Measurements from ENCODE around the gene RBM20.
A peak's percentile ranks its signal among the peaks of the same experiment; 100 is the strongest.
"Not testable (repeated sequence)": the region's sequence is repeated elsewhere in the genome, so short reads cannot be mapped to it uniquely, and the experiment has no call there.

The RBM20 gene

GRCh38 chr10:110648692-110649346 lies 4.7 kb downstream of the RBM20 start:
- Mint-ChIP-seq H3K27me3 (peaks cover 25% of the 10 kb centered on the region), H3K4me1 (peaks cover 11% of the 10 kb centered on the region), H3K4me3 (no peak overlapping the region), H3K9me3 (no peaks in the 10 kb centered on the region), H3K27ac (no peak overlapping the region), H3K36me3 (no peaks in the 10 kb centered on the region)
- DNase-seq (ENCODE audit: low spot score in 2 of 2) (no peak), ATAC-seq (ENCODE audit: low read depth) (no peak)

DNA sequence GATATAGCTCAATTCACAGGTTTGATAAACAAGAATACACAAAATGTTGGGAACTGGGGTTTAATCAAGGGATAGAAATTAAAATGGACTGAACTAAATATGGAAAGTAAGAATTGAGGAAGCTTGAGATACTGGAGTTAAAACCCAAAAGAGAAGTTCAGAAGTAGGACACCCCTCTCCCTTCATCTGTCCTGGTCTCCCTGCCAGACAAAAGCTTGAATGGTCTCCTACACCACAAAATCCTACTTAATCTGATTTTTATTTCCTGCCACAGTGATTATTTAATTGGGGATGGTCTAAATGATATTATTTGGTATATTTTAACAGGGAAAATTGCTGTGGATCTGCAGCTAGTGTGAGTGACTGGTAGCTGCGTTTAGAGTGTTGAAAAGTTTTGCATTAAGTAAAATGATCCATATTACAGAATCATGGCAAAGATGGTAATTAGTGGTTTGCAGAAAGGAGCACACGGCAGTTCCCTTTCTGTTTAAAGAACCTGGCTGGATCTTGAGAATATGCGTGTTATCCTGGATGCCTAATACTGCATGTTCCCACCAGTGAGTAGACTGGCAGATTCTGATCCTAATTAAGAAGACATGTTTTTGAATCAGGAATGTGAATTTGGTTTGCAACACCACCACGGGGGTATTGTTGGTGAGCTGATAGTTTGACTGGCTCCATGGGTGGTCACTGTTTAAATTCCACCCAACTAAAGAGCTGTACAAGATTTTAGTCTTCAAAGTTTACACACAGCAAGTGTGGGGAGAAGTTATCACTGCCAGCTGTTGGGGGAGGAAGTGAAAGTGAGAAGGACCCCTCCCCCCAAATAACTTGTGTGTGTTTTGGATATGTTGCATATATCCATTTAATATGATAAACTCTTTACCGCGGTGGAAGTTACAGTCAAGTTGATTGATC lies 5.5 kb downstream of the RBM20 start:
- Mint-ChIP-seq H3K36me3 (no peaks in the 10 kb centered on the region), H3K4me1 (peaks cover 11% of the 10 kb centered on the region), H3K27ac (no peak overlapping the region), H3K27me3 (peaks cover 25% of the 10 kb centered on the region), H3K4me3 (peak overlapping the region; percentile 2), H3K9me3 (no peaks in the 10 kb centered on the region)
- DNase-seq (ENCODE audit: low spot score in 2 of 2), result no peak
- peak; percentile 66 for ATAC-seq (ENCODE audit: low read depth)

DNA sequence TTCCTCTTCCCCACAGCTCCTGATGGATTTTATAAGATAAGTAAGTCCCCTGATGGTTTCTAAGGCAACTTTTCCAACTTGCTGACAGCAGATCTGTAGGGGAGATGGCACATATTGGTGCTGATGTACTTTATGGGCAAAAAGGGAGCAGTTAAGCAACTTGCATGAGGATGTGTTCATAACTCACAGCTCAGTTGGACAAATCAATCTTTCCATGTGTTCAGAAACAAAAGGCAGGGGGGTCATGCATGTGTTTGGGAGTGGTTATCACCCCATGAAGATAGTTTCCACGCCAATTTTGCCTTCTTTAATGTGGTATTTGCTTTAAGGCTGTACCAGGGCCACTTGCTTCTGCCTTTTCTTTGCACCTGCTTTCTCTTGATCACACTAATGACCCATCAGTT lies 6.1 kb downstream of the RBM20 start:
- Mint-ChIP-seq H3K4me1 (peaks cover 11% of the 10 kb centered on the region), H3K27ac (no peak overlapping the region), H3K36me3 (no peaks in the 10 kb centered on the region), H3K27me3 (peaks cover 20% of the 10 kb centered on the region), H3K4me3 (no peak overlapping the region), H3K9me3 (no peaks in the 10 kb centered on the region)
- ATAC-seq (ENCODE audit: low read depth) (peak; percentile 62), DNase-seq (ENCODE audit: low spot score in 2 of 2) (no peak)

DNA sequence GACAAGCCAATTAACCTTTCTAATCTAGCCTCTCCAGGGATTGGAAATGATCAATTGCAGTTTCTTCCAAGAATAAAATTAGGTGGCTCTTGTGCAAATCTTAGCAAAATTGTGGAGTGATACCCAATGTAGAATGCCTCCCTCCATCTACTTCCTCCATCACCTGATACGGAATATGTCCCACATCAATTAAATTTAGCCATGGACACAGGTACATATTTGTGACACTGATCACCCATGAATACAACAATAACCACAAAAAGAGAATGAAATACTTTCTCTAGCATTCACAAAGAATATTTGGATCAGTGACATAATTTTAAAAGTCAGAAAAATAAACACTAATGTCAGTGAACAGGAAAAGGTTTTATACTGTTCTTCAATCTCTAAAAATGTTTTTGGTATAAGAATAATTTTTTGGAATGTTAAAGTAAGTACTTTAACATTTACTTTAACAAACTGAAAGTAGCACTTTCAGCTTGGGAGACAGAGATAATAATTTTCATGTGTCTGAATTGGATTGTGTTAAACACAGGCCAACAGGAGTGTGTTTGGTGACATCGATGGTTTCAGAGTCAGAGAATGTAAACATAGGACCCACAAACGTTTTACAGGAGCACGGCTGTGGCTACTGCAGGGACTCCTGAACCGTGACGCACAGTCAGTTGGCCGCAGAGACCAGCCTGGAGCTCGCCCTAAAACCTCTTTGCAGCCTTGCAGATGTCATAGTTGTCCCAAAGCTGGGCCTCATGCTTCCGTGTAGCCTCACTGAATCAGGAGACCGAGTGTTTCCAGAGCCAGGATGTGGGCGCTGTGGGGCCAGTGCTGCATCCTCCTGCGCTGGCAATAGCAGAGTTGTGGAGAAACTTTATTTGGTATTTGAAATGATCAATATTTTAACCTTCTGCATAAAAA lies 7.2 kb downstream of the RBM20 start:
- Mint-ChIP-seq H3K9me3 (no peaks in the 10 kb centered on the region), H3K27me3 (peaks cover 20% of the 10 kb centered on the region), H3K4me1 (peaks cover 11% of the 10 kb centered on the region), H3K27ac (no peak overlapping the region), H3K4me3 (no peak overlapping the region), H3K36me3 (no peaks in the 10 kb centered on the region)
- DNase-seq (ENCODE audit: low spot score in 2 of 2) (no peak), ATAC-seq (ENCODE audit: low read depth) (no peak)

GRCh38 chr10:110652475-110653118 lies 8.5 kb downstream of the RBM20 start:
- H3K27me3 Mint-ChIP-seq, result peaks cover 21% of the 10 kb centered on the region
- DNase-seq (ENCODE audit: low spot score in 2 of 2) (no peak), ATAC-seq (ENCODE audit: low read depth) (no peak)
- H3K4me3 Mint-ChIP-seq, result no peak overlapping the region
- no peak overlapping the region for H3K27ac Mint-ChIP-seq
- no peaks in the 10 kb centered on the region for H3K9me3 Mint-ChIP-seq
- H3K36me3 Mint-ChIP-seq, result no peaks in the 10 kb centered on the region
- peaks cover 11% of the 10 kb centered on the region for H3K4me1 Mint-ChIP-seq

- Mint-ChIP-seq H3K36me3 (peaks cover 2% of the 10 kb centered on the region), H3K27me3 (peaks cover 19% of the 10 kb centered on the region), H3K9me3 (peaks cover 3% of the 10 kb centered on the region), H3K4me1 (peaks cover 4% of the 10 kb centered on the region), H3K27ac (no peak overlapping the region), H3K4me3 (no peak overlapping the region)
- DNase-seq (ENCODE audit: low spot score in 2 of 2) (no peak), ATAC-seq (ENCODE audit: low read depth) (no peak)
Observed at GRCh38 chr10:110655320-110655719, 11.2 kb downstream of the RBM20 start.

DNA sequence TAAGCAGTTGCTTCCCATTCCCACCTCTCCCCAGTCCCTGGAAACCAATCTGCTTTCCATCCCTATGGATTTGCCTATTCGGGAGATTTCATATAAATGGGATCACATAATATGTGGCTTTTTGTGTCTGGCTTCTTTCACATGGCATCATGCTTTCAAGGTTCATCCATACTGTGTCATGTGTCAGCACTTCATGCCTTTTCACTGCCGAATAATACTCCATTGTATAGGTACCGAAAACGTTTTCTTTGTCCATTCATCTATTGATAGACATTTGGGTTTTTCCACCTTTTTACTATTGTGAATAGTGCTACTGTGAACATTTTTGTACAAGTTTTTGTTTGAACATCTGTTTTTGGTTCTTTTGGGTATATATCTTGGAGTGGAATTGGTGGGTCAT lies 12.5 kb downstream of the RBM20 start:
- H3K4me3 Mint-ChIP-seq, result no peak overlapping the region

DNA sequence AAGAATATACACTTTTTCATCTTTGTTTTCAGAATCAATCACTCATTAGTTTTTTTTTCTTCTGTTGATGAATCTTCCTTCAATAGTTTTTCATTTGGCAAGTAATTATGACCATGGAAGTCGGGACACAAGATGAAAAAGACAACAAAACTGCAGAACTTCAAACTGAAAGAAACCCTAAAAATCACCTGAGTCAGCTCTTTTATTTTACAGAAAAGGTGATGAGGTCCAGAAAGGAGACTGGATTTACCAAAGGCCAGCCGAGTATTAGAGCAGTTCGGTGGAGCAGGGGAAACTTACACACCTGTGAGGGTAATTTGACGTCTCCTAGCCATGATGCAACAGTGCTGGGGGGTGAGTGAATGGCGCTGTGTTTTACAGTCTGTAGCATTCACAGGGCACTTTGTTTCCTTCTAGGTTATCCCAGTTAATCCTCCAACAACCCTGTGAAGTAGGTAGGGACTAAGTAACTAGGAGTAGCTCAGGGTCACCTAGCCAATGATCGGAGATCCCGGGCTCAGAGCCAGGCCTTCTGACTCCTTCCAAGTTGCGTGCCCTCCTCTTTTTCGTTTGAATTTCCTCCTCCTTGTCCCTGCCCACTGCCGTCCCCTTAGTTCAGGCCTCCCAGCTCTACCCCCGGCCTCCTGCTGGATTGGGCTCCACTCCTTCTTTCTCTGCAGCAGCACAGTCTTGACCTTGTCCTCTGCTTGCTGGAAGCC lies 14.0 kb downstream of the RBM20 start:
- no peak overlapping the region for H3K27ac Mint-ChIP-seq
- no peak overlapping the region for H3K4me3 Mint-ChIP-seq
- DNase-seq (ENCODE audit: low spot score in 2 of 2) (no peak), ATAC-seq (ENCODE audit: low read depth) (no peak)
- peaks cover 27% of the 10 kb centered on the region for H3K27me3 Mint-ChIP-seq
- H3K4me1 Mint-ChIP-seq, result peaks cover 2% of the 10 kb centered on the region
- peaks cover 3% of the 10 kb centered on the region for H3K9me3 Mint-ChIP-seq
- H3K36me3 Mint-ChIP-seq, result peaks cover 2% of the 10 kb centered on the region

More for the DNA sequence above, 12.5 kb downstream of the RBM20 start:
- Mint-ChIP-seq H3K4me1 (no peaks in the 10 kb centered on the region), H3K36me3 (peaks cover 2% of the 10 kb centered on the region), H3K9me3 (peaks cover 3% of the 10 kb centered on the region), H3K27me3 (peaks cover 23% of the 10 kb centered on the region), H3K27ac (no peak overlapping the region)
- DNase-seq (ENCODE audit: low spot score in 2 of 2) (no peak), ATAC-seq (ENCODE audit: low read depth) (no peak)

DNA sequence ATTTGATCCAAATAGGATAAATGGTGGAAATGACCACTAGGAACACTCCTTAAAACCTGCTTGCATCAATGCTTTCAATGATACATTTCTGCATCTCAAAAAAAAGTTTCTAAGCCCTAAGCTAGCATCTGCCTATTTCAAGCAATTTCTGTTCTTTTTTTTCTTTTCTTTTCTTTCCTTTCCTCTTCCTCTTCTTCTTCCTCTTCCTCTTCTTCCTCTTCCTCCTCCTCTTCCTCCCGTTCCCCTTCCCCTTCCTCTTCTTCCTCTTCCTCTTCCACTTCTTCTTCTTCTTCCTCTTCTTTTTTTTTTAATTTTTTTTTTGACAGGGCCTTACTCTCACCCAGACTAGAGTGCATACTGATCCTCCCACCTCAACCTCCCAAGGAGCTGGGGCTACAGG lies 15.4 kb downstream of the RBM20 start:
- Mint-ChIP-seq H3K27ac (peak overlapping the region; percentile 68), H3K27me3 (peaks cover 24% of the 10 kb centered on the region), H3K36me3 (peaks cover 2% of the 10 kb centered on the region), H3K4me1 (peaks cover 2% of the 10 kb centered on the region), H3K9me3 (peaks cover 3% of the 10 kb centered on the region), H3K4me3 (no peak overlapping the region)
- ATAC-seq (ENCODE audit: low read depth), result no peak
- no peak for DNase-seq (ENCODE audit: low spot score in 2 of 2)

DNA sequence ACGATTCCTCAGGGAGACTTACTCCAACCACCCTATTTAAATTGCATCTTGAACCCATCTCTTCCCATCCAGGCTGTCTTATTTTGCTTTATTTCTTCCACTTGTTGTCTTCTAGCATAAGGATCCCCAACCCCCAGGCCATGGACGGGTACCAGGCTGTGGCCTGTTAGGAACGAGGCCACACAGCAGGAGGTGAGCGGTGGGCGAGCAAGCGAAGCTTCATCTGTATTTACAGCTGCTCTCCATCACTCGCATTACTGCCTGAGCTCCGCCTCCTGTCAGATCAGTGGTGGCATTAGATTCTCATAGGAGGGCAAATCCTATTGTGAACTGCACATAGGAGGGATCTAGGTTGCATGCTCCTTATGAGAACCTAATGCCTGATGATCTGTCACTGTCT lies 16.2 kb downstream of the RBM20 start:
- H3K9me3 Mint-ChIP-seq; H3K36me3 Mint-ChIP-seq; DNase-seq (ENCODE audit: low spot score in 2 of 2); H3K4me1 Mint-ChIP-seq; ATAC-seq (ENCODE audit: low read depth); H3K27ac Mint-ChIP-seq; H3K4me3 Mint-ChIP-seq: not testable (repeated sequence)
- H3K27me3 Mint-ChIP-seq, result peaks cover 24% of the 10 kb centered on the region

DNA sequence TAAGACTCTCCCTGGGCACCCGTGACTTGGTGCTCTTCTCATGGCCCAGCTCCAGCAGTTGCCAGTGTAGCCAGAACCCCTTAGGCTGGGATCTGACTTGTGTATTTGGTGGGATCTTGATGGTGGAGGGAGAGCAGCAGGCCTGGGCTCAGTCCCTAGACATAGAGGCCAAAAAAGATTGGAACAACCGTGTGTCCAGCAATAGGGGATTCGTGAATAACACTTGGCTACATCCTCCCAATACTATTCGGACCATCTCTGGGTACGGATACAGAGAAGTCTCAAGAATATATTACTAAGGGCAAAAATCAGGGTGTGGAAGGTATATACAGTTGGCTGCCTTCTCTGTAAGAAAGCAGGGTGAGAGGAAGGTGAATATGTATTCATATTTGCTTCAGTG lies 17.2 kb downstream of the RBM20 start:
- no peak for ATAC-seq (ENCODE audit: low read depth)
- Mint-ChIP-seq H3K27ac (no peak overlapping the region), H3K4me1 (peaks cover 2% of the 10 kb centered on the region)

GRCh38 chr10:110664483-110665420 lies 20.6 kb downstream of the RBM20 start:
- Mint-ChIP-seq H3K4me1 (peaks cover 2% of the 10 kb centered on the region), H3K4me3 (no peak overlapping the region), H3K27ac (no peak overlapping the region), H3K27me3 (peaks cover 17% of the 10 kb centered on the region), H3K36me3 (no peaks in the 10 kb centered on the region), H3K9me3 (peaks cover under 1% of the 10 kb centered on the region)
- ATAC-seq (ENCODE audit: low read depth) (no peak), DNase-seq (ENCODE audit: low spot score in 2 of 2) (no peak)

More for the DNA sequence above, 17.2 kb downstream of the RBM20 start:
- peaks cover 23% of the 10 kb centered on the region for H3K27me3 Mint-ChIP-seq
- peaks cover 2% of the 10 kb centered on the region for H3K36me3 Mint-ChIP-seq
- no peak for DNase-seq (ENCODE audit: low spot score in 2 of 2)
- peaks cover 3% of the 10 kb centered on the region for H3K9me3 Mint-ChIP-seq
- H3K4me3 Mint-ChIP-seq, result no peak overlapping the region
